H1 (cell line): Measurements from ENCODE around the gene SNRPA1. TPM values are rescaled to one million over a fixed set of nuclear protein-coding genes. Genes with fewer than 3 reads are reported as not detected.
A peak's percentile ranks its signal among the peaks of the same experiment; 100 is the strongest.

ENCODE experiments used
- CTCF ChIA-PET: fragments of 300-600 bp; sonication (Branson Sonifier 250); formaldehyde crosslinking; loops from one replicate; lab custom pipeline; 2021; ENCODE audit not compliant: partially characterized antibody; lab: Charles Lee
- POLR2A ChIA-PET: fragments of 300-600 bp; sonication (Branson Sonifier 250); formaldehyde crosslinking; loops from one replicate; lab custom pipeline; 2021; ENCODE audit warnings: inconsistent platforms; ENCODE audit not compliant: partially characterized antibody; lab: Charles Lee
- DNase-seq, 2 experiments: peaks; one replicate each; pipeline versions ENCODE4 v3.0.0 to v3.0.0-alpha.2; 2010 to 2022; ENCODE audit warnings: low spot score in 2 of 2, low read depth in 1 of 2, mixed read lengths in 1 of 2
- FAIRE-seq: peaks from 2 replicates; lab custom pipeline; 2011; peaks lifted over from hg19 to GRCh38; lab: Jason Lieb, UNC
- H2AFZ ChIP-seq: 2 replicates; pipeline ENCODE4 v1.8.1; 2012; ENCODE audit warnings: low read length, inconsistent platforms
- H2AK5ac ChIP-seq: 2 replicates; pipeline ENCODE4 v1.6.1; 2013; ENCODE audit warnings: low read depth, low read length
- H2BK120ac ChIP-seq: replicated peaks from 2 replicates; pipeline ENCODE3; 2013; ENCODE audit warnings: low read depth, low read length, inconsistent platforms
- H2BK12ac ChIP-seq: 2 replicates; pipeline ENCODE4 v1.6.1; 2013; ENCODE audit warnings: low read depth, low read length
- H2BK15ac ChIP-seq: 2 replicates; pipeline ENCODE4 v1.6.1; 2013; ENCODE audit warnings: low read length
- H2BK20ac ChIP-seq: 2 replicates; pipeline ENCODE4 v1.6.1; 2013; ENCODE audit warnings: low read length
- H2BK5ac ChIP-seq: 2 replicates; pipeline ENCODE4 v1.6.1; 2013; ENCODE audit warnings: low read depth, low read length
- H3K14ac ChIP-seq: 2 replicates; pipeline ENCODE4 v1.6.1; 2013; ENCODE audit warnings: inconsistent platforms; ENCODE audit not compliant: insufficient read length
- H3K18ac ChIP-seq: 2 replicates; pipeline ENCODE4 v1.6.1; 2013; ENCODE audit warnings: low read length; ENCODE audit errors: extremely low read depth
- H3K23ac ChIP-seq: 2 replicates; pipeline ENCODE4 v1.6.1; 2013; ENCODE audit warnings: inconsistent platforms; ENCODE audit not compliant: insufficient read length
- H3K23me2 ChIP-seq: 2 replicates; pipeline ENCODE4 v1.6.1; 2013; ENCODE audit warnings: low read depth, low read length
- H3K27ac ChIP-seq: 2 replicates; pipeline ENCODE4 v1.6.1; 2011; ENCODE audit warnings: low read depth, low read length, inconsistent platforms
- H3K27me3 ChIP-seq, 4 experiments: replicated peaks in 1 of 4; 1 replicate in 1 of 4; 2 replicates in 3 of 4; pipeline versions ENCODE4 v1.6.1 to v1.8.1; 2011 to 2013; ENCODE audit warnings: low read length in 3 of 4, mild to moderate bottlenecking in 3 of 4, inconsistent platforms in 2 of 4, mixed read lengths in 2 of 4, moderate library complexity in 1 of 4; ENCODE audit not compliant: control insufficient read depth in 3 of 4, insufficient read depth in 3 of 4; ENCODE audit errors: extremely low read depth in 1 of 4
- H3K36me3 ChIP-seq, 4 experiments: 2 replicates each; pipeline versions ENCODE4 v1.6.1 to v1.8.1; 2011 to 2013; ENCODE audit warnings: mild to moderate bottlenecking in 4 of 4, low read length in 3 of 4, moderate library complexity in 2 of 4, control low read depth in 1 of 4, inconsistent platforms in 1 of 4; ENCODE audit not compliant: insufficient read depth in 4 of 4, control insufficient read depth in 2 of 4
- H3K4ac ChIP-seq: replicated peaks from 2 replicates; pipeline ENCODE3; 2013; ENCODE audit warnings: low read length, low read depth, mixed read lengths, inconsistent platforms; ENCODE audit not compliant: insufficient read length
- H3K4me1 ChIP-seq, 4 experiments: replicated peaks in 1 of 4; 1 replicate in 1 of 4; 2 replicates in 3 of 4; pipeline versions ENCODE4 v1.6.1 to v1.8.1; 2011 to 2013; ENCODE audit warnings: low read length in 3 of 4, inconsistent platforms in 2 of 4, mixed read lengths in 1 of 4; ENCODE audit not compliant: insufficient read depth in 4 of 4, control insufficient read depth in 3 of 4
- H3K4me2 ChIP-seq, 2 experiments: 2 replicates each; pipeline versions ENCODE4 v1.6.1 to v1.8.1; 2011 to 2013; ENCODE audit warnings: low read depth in 2 of 2, low read length in 2 of 2, control low read depth in 1 of 2, inconsistent platforms in 1 of 2, mild to moderate bottlenecking in 1 of 2; ENCODE audit not compliant: insufficient read depth in 1 of 2
- H3K4me3 ChIP-seq, 4 experiments: fragments of 200-600, 300-600 bp in 1 of 4; sonication (generic), shearing (Covaris generic), sonication (Bioruptor Twin) in 1 of 4; 2 replicates each; pipeline versions ENCODE4 v1.5.1 to v1.8.1; 2011 to 2016; ENCODE audit warnings: low read length in 4 of 4, low read depth in 3 of 4, control low read depth in 2 of 4, inconsistent platforms in 2 of 4, mild to moderate bottlenecking in 2 of 4, mixed read lengths in 1 of 4, moderate library complexity in 1 of 4; ENCODE audit not compliant: insufficient read depth in 2 of 4; ENCODE audit errors: extremely low read depth in 1 of 4
- H3K56ac ChIP-seq: replicated peaks from 2 replicates; pipeline ENCODE3; 2013; ENCODE audit warnings: low read depth, mild to moderate bottlenecking, mixed read lengths, low read length, inconsistent platforms; ENCODE audit not compliant: insufficient read length
- H3K79me1 ChIP-seq: 2 replicates; pipeline ENCODE4 v1.6.1; 2013; ENCODE audit warnings: low read depth, low read length, control low read depth
- H3K79me2 ChIP-seq, 2 experiments: 2 replicates each; pipeline versions ENCODE4 v1.6.1 to v1.8.1; 2012 to 2013; ENCODE audit warnings: low read length in 2 of 2, mild to moderate bottlenecking in 2 of 2, inconsistent platforms in 1 of 2; ENCODE audit not compliant: insufficient read depth in 2 of 2, control insufficient read depth in 1 of 2
- H3K9ac ChIP-seq, 4 experiments: replicated peaks in 1 of 4; 1 replicate in 1 of 4; 2 replicates in 3 of 4; pipeline versions ENCODE4 v1.6.1 to v1.8.1; 2011 to 2013; ENCODE audit warnings: low read depth in 3 of 4, low read length in 3 of 4, control low read depth in 2 of 4, mild to moderate bottlenecking in 2 of 4, moderate library complexity in 2 of 4, inconsistent platforms in 1 of 4; ENCODE audit errors: extremely low read depth in 1 of 4
- H3K9me3 ChIP-seq, 2 experiments: 2 replicates each; pipeline versions ENCODE4 v1.6.1 to v1.8.1; 2012 to 2013; ENCODE audit warnings: mild to moderate bottlenecking in 2 of 2, moderate library complexity in 2 of 2, control low read depth in 1 of 2, inconsistent platforms in 1 of 2, low read depth in 1 of 2, low read length in 1 of 2, mixed read lengths in 1 of 2; ENCODE audit not compliant: insufficient read depth in 2 of 2
- H4K20me1 ChIP-seq, 2 experiments: replicated peaks in 1 of 2; 2 replicates each; pipeline versions ENCODE3 to v1.8.1; 2011 to 2013; ENCODE audit warnings: inconsistent platforms in 2 of 2, low read length in 2 of 2, mild to moderate bottlenecking in 1 of 2; ENCODE audit not compliant: insufficient read depth in 2 of 2, control insufficient read depth in 1 of 2
- H4K5ac ChIP-seq: 2 replicates; pipeline ENCODE4 v1.6.1; 2013; ENCODE audit warnings: low read length, low read depth, mixed read lengths, inconsistent platforms; ENCODE audit not compliant: insufficient read length
- H4K8ac ChIP-seq: 2 replicates; pipeline ENCODE4 v1.8.0; 2013; ENCODE audit warnings: mild to moderate bottlenecking, moderate library complexity, low read length, inconsistent platforms; ENCODE audit not compliant: insufficient read depth; ENCODE audit errors: extremely low read depth
- H4K91ac ChIP-seq: replicated peaks from 2 replicates; pipeline ENCODE3; 2013; ENCODE audit warnings: low read length, mixed read lengths, inconsistent platforms; ENCODE audit not compliant: insufficient read length
- WGBS, 2 experiments: shearing (Covaris generic) in 1 of 2; methylation state at CpG; one replicate each; pipeline versions ENCODE4 v1.1.6 to v1.1.7; 2013 to 2015; ENCODE audit warnings: low lambda C conversion rate in 2 of 2, mixed read lengths in 2 of 2, inconsistent platforms in 1 of 2, low coverage in 1 of 2, missing lambda C conversion rate in 1 of 2; ENCODE audit not compliant: insufficient replicate concordance in 2 of 2, insufficient coverage in 1 of 2, insufficient read length in 1 of 2; ENCODE audit errors: extremely low coverage in 1 of 2, missing lambda C conversion rate in 1 of 2; 5-methylcytosine and 5-hydroxymethylcytosine counted together
- polyA plus RNA-seq, 7 experiments: library from polyadenylated mRNA; depleted of rRNA in 3 of 7; stranded (reverse) in 5 of 7; unstranded in 2 of 7; fragments of >200 nt in 5 of 7; fragments of 200-250 nt in 2 of 7; gene quantifications; 1 replicate in 5 of 7; 2 replicates in 1 of 7; 4 replicates in 1 of 7; pipeline versions ENCODE4 v1.2.1 to v1.2.3, GENCODE V29; 2011 to 2013; ENCODE audit warnings: missing spikeins in 2 of 7, mixed read lengths in 2 of 7
- total RNA-seq: library from RNA; stranded (reverse); fragmentation: NEBNext Ultra II Directional; extraction: Animal tissue kit (Norgen Biotek cat#: 25700); gene quantifications from 2 replicates; pipeline ENCODE4 v1.2.1, GENCODE V29; 2021
- TF ChIP-seq, protein P1 (sequence below): IDR thresholded peaks from 2 replicates; pipeline ENCODE4 v1.6.1; 2011; ENCODE audit warnings: low read length, improper control_type of control experiment

SNRPA1 gene
- total and polyA plus RNA-seq, 2 of the 8 experiments (the other 6 are each of a cell fraction or from before 2014, with no cell fraction given) = 140 to 221 TPM

DNA sequence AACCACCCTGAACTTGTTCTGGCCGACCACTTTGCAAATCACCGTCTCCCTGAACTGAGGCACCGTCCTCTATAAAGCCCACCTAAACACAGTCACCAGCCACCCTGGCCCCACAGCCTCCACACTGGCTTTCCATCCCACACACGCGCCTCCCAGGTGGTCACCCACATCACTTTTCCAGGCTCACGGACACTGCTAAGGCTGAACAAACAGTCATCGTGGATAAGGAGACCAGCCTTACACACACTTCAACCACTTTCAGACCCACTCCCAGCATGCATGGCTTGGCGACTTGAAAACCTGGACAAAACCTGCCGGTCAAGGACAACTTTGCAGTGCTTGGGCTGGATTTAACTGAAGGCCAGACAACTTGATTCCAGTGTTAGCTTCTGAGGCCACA is 51.6 kb downstream of the SNRPA1 start:
- TF ChIP-seq, protein P1, sequence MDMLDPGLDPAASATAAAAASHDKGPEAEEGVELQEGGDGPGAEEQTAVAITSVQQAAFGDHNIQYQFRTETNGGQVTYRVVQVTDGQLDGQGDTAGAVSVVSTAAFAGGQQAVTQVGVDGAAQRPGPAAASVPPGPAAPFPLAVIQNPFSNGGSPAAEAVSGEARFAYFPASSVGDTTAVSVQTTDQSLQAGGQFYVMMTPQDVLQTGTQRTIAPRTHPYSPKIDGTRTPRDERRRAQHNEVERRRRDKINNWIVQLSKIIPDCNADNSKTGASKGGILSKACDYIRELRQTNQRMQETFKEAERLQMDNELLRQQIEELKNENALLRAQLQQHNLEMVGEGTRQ = no peak
- no peak overlapping the region for H3K14ac ChIP-seq

More for the DNA sequence above, 51.6 kb downstream of the SNRPA1 start:
- Histone ChIP-seq H3K4me2 (no peak overlapping the region), H2BK15ac (no peak overlapping the region), H3K27me3 (no peaks in the 10 kb centered on the region), H2BK5ac (no peak overlapping the region), H4K91ac (no peak overlapping the region), H4K20me1 (peaks cover 33 to 43% of the 10 kb centered on the region in 2 experiments), H3K36me3 (peaks cover 0 to 3% (median under 1%) of the 10 kb centered on the region in 4 experiments; a peak in 1 of 8 replicates), H3K4ac (no peak overlapping the region), H3K27ac (no peak overlapping the region), H3K9me3 (no peaks in the 10 kb centered on the region), H3K18ac (no peak overlapping the region), H4K5ac (no peak overlapping the region), H3K4me1 (peaks cover 3 to 23% (median 12%) of the 10 kb centered on the region in 4 experiments; a peak in 5 of 7 replicates), H3K79me1 (peaks cover 16% of the 10 kb centered on the region), H3K79me2 (peaks cover 59 to 100% of the 10 kb centered on the region in 2 experiments), H3K9ac (0 out of 7 replicates have a peak overlapping the region, but pooled peaks of 1 of the 4 experiments have one; percentile 22), H2BK20ac (no peak overlapping the region), H3K56ac (no peak overlapping the region), H3K4me3 (no peak overlapping the region), H2AK5ac (0 out of 2 replicates have a peak overlapping the region, but pooled peaks have one; percentile 1), H4K8ac (no peak overlapping the region), H3K23ac (no peak overlapping the region), H2BK120ac (no peak overlapping the region), H3K23me2 (no peaks in the 10 kb centered on the region), H2AFZ (no peak overlapping the region), H2BK12ac (no peak overlapping the region)
- CTCF ChIA-PET = interaction anchor here (0.8 to 3.8 kb wide), 15 partner anchors 12 to 235 kb away, joined by 3 to 21 read pairs (median 4); no protein-coding TSS in a partner anchor
- POLR2A ChIA-PET = interaction anchor here (0.7 to 2.9 kb wide), 2 partner anchors 9 to 22 kb away, joined by 3 to 18 read pairs; partner anchors contain the start of gene CHSY1
- DNase-seq (no peak), FAIRE-seq (no peak)
- 90% methylated on average over 9 of the region's 9 CpGs; no CpG with 5 or more reads in 1 of the 2 experiments for WGBS, 2 experiments
